ENCODE results near the gene CLEC4M.
"Not testable (repeated sequence)": the region's sequence is repeated elsewhere in the genome, so short reads cannot be mapped to it uniquely, and the experiment has no call there.

Gene CLEC4M

GRCh38 chr19:7811989-7812388 lies 48.9 kb downstream of the CLEC4M start:
- no peak for DNase-seq (ENCODE audit: low spot score)

GRCh38 chr19:7815325-7815724 lies 52.3 kb downstream of the CLEC4M start:
- DNase-seq (ENCODE audit: low spot score) = no peak

GRCh38 chr19:7816040-7816439 lies 53.0 kb downstream of the CLEC4M start:
- DNase-seq (ENCODE audit: low spot score) = not testable (repeated sequence)

GRCh38 chr19:7817801-7818200 lies 54.8 kb downstream of the CLEC4M start:
- DNase-seq (ENCODE audit: low spot score) = no peak

GRCh38 chr19:7818806-7819205 lies 55.8 kb downstream of the CLEC4M start:
- no peak for DNase-seq (ENCODE audit: low spot score)
